GM21619 (cell line): ENCODE data around the gene ACIN1.

Experiments used
- ATAC-seq: cut with Tn5 transposase; IDR thresholded peaks from one replicate; pipeline ENCODE4 v1.9.1; 2021; ENCODE audit not compliant: unreplicated experiment

The ACIN1 gene, protein sequence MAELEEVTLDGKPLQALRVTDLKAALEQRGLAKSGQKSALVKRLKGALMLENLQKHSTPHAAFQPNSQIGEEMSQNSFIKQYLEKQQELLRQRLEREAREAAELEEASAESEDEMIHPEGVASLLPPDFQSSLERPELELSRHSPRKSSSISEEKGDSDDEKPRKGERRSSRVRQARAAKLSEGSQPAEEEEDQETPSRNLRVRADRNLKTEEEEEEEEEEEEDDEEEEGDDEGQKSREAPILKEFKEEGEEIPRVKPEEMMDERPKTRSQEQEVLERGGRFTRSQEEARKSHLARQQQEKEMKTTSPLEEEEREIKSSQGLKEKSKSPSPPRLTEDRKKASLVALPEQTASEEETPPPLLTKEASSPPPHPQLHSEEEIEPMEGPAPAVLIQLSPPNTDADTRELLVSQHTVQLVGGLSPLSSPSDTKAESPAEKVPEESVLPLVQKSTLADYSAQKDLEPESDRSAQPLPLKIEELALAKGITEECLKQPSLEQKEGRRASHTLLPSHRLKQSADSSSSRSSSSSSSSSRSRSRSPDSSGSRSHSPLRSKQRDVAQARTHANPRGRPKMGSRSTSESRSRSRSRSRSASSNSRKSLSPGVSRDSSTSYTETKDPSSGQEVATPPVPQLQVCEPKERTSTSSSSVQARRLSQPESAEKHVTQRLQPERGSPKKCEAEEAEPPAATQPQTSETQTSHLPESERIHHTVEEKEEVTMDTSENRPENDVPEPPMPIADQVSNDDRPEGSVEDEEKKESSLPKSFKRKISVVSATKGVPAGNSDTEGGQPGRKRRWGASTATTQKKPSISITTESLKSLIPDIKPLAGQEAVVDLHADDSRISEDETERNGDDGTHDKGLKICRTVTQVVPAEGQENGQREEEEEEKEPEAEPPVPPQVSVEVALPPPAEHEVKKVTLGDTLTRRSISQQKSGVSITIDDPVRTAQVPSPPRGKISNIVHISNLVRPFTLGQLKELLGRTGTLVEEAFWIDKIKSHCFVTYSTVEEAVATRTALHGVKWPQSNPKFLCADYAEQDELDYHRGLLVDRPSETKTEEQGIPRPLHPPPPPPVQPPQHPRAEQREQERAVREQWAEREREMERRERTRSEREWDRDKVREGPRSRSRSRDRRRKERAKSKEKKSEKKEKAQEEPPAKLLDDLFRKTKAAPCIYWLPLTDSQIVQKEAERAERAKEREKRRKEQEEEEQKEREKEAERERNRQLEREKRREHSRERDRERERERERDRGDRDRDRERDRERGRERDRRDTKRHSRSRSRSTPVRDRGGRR

DNA sequence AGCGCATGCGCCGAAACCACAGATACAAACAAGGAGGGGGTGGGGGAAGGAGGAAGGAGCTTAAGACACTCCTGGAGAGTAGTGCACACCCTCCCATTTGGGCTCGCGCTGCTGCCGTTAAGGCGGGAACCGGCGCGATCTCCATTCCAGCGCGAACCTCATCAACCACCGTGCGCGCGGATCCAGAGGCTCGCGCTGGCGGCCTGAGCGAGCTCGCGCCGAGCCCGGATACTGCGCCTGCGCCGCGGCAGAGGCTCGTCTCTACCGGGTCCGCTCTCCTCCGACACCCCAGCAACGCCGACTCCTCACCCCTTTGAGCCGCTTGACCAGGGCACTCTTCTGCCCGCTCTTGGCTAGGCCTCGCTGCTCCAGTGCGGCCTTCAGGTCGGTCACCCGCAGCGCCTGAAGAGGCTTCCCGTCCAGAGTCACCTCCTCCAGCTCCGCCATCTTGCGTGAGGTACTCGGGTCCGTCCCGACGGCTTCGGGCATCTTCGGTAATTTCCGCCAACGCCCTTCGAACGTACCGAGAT, at the start of gene ACIN1:
Gene ACIN1, minus strand, starts transcription at position 471 of the 530 bp plus-strand sequence. Its CDS starts 24 bp downstream, at position 447.
- peak; percentile 26 for ATAC-seq

DNA sequence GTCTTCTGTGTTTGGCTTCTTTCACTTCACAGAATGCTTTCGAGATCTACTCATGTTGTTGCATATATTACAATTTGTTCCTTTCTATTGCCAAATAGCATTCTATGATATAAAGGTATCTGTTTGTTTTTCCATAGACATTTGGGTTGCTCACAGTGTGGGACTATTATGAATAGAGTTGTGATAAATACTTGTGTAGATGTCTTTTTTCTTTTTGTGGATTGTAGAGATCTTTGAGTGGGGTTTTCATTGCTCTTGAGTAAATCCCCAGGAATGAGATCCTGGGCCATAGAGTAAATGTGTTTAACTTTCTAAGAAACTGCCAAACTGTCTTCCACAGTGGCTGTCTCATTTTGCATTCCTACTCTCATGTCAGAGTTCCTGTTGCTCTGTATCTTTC, 49.0 kb upstream of the ACIN1 start:
- no peak for ATAC-seq

DNA sequence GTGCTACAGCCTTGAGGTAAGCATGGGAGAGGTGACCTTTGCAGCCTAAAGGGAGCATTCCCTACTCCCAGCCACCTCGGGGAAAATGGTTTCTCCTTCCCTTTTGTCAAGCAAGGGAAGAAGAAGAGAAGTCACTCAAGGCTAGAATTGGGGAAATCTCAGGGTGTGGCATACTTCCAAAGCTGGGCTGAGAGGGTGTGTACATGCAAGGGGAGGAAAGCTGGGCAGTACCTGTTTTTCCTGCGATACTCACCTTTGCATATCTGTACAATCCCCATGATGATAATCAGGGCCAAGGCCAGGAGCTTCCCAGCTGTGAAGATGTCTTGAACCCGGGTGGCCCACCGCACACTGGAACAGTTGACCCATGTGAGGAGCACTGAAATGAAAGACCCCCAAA, 47.9 kb upstream of the ACIN1 start:
- ATAC-seq = no peak

DNA sequence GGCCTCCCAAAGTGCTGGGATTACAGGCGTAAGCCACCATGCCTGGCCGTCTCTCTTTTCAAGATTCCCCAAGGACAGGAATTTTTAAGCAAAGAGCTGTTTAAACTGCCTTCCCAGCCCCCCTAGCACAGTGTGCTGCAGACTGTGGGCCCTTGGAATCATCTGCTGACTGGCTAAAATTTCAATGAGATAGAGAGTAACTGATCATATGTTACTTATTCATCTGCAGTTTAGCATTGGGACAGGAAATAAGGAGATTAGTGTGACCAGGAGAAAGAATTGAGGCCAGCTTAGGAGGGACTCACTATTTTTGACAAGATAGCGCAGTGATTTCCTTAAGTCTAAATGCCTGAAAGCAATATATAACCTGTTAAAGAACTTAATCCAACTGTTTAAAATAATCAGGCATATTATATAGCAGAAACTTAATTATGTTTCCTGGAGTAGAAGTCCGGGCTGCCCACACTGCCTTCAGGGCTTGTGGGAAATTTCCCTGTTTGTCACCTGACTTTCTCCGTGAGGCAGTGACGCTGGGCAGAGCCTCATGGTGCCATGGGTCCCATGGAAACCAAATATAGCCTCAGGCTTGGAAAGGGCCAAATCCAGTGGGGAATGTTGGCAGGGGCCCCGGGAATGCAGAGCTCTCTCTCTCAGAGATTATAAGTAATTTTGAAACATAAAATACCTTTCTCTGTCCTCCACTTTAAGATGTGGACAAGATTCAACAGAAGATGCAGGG, 46.9 kb upstream of the ACIN1 start:
- no peak for ATAC-seq

DNA sequence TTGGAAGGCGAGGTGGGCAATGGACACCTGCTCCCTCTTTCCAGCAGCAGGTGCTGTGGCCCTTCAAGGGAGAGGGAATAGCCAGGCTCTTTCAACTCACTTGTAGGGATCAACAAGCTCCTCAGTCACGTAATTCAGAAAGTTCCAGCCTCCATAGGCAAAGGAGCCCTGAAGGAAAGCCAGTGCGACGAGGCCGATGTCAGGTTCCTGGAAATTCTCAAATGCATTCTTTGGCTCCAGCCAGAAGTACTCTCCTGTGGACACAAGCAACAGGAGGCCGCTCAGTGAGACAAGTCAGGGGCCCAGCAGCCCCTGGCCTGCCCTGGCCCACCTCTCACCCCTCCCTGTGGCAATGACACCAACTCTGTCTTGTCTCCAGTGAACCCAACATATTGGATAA, 45.4 kb upstream of the ACIN1 start:
- ATAC-seq = no peak

DNA sequence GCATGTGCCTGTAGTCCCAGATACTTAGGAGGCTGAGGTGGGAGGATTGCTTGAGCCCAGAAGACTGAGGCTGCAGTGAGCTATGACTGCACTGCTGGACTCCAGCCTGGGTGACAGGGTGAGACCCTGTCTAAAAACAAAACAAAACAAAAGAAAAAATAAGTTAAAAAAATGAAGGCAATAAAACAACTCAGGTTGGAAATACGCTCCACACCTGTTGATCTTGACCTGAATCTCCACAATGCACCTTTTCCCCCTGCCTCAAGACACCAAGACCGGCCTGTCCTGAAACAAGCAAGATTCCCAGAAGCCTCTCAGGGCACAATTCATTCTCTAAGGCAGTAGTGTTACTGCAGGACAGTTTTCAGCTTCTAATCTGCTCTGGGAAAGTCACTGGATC, 44.9 kb upstream of the ACIN1 start:
- ATAC-seq = no peak

DNA sequence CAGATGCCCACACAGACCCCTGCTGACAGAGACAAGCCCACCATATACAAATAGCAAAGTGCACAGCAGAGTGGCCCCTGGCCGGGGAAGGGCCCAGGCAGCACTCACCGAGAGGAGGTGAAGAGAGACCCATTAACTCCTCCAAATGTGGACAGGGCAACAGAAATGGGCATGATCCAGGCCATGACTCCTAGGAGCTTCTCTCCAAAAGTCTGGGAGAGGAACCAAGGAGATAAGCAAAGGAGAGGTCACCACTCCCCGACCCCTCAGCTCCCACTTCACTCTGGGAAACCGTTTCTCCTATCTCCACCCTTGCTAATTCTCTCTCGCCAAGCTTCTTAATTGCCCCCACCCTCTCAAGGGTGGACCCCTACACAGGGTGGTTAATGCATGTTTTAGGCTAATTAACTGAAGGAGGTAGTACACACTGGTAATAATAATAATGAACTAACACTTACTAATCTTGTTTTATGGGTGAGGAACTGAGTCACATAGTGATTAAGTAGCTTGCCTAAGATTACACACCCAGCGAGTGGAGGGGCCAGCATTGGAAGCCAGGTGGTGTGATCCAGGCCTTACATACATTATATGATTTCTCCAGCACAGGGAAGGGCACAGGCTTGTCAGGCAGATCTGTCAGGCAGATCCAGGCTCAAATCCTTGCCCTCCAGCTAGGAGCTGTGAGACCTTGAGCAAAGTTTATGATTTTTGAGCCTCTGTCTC, 43.0 kb upstream of the ACIN1 start:
- ATAC-seq = no peak

DNA sequence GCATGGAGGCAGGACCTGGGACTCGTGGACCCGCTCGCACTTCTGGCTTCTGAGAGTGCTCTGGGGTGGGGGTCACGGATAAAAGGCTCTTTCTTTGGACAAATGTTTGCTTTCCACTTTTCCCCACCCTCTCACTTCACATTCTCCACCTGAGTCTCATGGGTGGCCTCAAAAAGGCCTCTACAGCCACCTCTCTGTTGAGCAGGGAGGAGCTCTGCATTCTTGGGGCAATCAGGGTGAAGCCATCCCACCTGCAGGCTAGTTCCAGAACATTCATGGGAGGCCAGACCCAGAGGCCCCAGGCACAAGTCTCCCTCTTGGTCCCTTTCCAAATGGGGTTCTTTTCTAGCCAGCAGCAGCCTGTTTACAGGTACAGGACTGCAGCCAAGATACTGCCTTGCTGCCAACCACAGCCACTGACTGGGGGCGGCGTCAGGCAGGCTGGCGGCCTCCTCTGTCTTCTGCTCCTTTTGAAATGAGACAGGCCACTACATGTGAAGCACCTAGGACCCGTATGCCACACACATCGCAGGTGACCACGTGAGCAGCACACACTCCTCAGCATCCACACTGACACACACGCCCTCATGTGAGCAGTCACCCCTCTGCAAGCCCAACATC, 42.4 kb upstream of the ACIN1 start:
- no peak for ATAC-seq

DNA sequence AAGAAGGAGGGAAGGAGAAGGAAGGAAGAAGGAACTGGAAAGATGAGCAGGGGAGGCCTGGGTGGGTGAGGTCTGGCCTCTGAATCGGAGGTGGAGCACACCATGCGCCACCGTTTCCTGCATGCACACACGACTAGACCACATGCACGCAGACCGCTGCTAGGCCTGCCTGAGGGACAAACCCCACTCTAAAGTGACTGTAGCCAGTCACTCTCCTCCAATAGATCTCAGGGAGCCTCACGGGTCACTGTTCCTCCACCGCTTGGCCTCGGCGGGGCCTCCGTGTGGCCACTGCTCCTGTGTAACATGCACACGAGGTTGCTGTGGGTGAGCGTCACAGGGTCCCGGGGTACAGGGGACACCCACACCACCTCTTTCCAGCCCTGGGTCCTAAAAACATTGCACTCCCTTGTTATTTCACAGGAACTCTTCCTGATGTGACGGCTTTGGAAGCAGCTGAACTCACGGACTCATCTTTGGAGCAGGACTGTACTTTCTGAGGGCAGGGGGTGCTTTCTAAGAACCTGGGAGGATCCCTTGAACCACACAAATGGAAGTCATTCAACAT, 41.7 kb upstream of the ACIN1 start:
- ATAC-seq = no peak

DNA sequence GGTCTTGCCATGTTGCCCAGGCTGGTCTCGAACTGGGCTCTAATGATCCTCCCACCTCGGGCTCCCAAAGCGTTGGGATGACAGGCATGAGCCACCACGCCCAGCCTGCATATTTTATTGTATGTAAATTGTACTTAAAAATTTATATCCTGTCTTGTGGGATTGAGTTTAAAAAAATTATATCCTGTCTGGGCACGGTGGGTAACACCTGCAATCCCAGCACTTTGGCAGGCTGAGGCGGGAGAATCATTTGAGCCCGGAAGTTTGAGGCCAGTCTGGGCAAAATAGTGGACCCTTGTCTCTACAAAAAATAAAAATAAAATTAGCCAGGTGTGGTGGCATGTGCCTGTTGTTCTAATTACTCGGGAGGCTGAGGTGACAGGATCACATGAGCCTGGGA, 38.0 kb upstream of the ACIN1 start:
- ATAC-seq = no peak

DNA sequence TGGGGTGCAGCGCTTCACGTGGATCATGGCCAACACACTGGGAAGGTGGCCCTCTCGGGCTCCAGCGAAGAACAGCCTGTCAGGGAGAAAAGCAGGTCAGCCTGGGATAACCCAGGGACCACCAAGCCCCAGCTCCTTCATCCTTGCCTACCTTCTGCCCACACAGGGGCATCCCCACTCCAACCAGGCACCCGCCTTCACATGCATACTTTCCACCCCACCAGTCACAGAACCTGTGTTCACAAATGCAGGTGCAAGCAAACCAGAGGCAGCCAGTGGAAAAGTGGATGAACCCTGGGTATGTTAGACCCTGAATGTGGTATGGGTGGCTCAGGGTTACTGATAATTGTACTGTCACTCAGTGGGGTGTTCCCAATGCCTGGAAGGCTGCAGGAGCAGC, 36.5 kb upstream of the ACIN1 start:
- no peak for ATAC-seq

DNA sequence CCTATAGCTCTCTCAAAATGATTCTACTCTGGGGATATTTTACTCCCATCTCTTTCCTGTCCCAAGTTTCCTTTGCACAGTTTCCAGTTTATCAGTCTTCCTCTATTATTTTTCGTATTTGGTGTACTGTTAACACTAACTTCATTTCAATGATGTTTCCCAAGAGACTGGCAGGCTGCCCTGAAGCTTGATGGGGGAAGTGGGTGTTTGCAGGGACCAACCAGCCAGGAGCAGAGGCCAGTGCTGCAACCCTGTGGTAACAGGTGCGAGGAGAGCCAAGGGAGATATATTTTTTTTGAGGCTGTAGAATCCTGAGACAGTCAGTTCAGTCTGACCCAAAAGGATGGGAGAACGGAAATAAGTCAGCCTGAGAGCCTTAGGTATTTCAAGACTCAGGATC, 35.9 kb upstream of the ACIN1 start:
- no peak for ATAC-seq

DNA sequence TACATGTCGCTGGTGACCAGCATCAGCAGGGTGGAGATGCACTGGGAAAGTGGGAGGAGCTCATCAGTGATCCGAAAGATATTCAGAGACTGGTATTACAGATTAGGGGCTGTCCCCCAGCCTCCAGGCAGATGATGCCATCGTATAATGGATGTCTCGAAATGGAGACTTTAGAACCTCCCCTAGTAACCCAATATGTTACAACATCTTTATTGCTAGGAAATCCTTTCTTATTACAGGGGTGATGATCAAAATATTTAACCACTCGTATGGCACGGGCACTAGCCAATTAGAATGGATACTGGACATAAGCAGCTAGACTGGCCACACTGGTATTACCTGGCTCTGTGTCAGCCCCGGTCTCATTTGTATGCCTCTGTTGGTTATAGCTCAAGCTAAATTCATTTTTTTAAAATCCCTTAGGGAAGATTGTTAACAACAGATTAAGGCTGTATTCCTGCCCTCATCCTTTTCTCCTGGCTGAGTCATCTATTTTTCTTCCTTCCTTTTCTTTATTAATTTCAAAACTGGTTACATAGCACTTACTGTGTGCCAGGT, 34.9 kb upstream of the ACIN1 start:
- ATAC-seq = no peak

DNA sequence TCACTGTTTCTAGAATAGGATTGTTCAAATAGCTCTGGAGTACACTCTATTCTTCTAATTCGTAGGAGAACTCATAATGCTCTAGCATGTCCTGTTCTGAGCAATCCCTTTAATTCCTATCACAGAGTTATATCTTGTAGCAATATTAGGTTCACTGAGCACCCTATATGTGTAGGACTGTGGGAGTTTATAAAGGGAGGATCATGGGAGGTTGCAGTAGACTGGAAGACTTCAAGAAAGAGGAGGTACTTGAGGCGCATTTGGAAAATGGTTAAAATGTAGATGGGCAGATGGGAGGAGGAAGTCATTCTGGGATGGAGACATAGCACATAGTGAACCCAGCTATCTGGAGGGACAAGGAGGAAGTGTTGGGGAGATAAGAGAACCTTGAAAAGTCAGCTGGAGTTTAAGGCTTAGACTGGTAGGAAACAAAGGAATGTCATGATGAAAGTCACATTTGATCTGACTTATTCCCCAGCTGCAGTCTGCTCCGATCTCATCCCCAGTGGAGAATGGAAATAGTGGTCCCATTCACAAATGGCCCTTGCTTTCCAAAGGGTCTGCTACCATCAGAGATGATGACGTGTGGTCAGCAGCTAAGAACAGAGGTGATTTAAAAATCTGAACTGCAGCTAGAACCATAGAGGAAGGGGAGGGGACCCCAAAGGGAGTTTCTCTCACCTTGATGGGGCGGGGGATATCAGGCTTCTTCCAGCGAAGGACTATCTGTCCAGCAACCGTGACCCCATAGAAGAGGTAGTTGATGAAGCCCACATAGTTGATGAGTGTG, 34.2 kb upstream of the ACIN1 start:
- no peak for ATAC-seq

DNA sequence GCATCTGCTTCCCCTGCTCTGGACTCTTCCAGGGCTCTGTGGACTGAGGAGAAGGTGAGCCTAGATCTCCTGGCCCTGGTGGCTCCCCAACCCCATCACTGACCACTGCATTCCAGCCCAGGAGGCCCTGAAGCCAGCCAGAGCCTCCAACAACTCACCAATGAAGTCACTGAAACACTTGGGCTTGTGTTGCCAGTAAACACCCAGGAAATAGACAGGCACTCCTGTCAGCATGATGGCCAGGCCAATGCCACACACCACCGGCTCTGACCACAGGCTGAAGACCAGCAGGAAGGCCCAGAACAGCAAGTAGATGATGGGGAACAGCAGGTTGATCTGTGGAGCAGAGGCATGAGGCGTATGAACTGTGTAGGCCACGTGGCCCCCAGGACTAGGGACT, 32.9 kb upstream of the ACIN1 start:
- no peak for ATAC-seq

DNA sequence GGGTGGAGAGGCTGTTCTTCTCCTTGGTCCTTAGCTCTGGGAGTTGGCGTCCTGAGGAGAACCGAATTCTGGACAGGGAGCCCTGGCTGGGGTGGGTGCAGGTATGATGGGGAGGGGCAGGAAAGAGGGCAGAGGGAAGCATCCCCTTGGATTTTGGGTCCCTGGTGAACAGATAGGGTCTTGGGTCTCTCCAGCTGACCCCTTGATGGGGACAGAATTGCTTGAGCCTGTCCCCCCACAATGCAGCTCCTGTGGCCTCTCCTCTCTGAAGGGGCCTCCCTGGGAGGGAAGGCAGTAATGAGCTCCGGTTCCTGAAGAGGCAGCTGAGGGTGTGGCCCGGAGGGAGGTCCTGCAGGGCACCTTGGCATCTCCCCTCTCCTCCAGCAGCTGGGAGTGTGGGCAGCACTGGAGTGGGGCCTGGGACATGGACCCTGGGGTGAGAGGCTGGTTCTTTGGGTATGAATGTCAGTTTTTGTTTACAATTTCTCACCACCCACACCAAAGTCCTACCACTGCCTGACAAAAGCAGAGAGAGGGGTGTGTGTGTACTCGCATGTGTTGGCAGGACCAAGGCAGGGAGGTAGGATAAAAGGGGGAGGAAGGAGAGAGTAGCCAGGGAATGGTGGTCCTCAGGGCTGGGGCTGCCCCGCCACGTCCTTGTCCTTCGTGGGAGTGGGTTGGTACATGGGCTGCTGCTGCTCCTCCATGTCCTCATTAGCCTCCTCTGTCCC, 31.8 kb upstream of the ACIN1 start:
- no peak for ATAC-seq

DNA sequence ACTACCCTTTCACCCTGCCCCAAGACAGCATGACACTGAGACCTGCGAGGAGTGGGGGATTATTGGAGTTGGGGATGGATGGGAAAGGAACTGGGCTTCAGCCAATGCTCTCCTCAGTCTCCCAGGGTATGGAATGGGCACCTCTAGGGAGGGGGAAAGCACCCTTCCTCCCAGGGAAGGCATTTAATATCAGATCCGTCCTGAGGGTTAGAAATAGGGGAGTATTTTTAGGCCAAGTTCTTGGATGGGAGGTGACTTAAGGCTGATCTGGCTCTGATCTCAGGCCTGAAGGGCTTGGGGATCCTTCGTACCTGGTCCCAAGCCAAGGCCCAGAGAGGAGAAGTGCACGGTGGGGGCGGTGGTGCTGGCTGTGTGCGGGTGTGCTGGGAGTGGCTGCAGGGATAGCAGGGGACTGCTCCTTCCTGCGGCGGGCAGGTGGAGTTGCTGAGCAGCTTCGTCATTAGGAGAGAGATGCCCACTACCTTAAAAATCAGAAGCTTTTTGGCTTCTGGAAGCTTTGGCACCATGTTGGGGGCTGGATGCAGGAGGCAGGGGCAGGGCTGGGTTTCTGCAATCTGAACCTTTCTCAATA, 31.1 kb upstream of the ACIN1 start:
- no peak for ATAC-seq
